Caco-2 (cell line): ENCODE results near the gene GPR150. TPM values are rescaled to one million over a fixed set of nuclear protein-coding genes. Genes with fewer than 3 reads are reported as not detected.
"Not testable (repeated sequence)": the region's sequence is repeated elsewhere in the genome, so short reads cannot be mapped to it uniquely, and the experiment has no call there.

Experiments used
- BruUV-seq: library from RNA; stranded (reverse); fragments of 400-500 nt; replicated peaks from 2 replicates; lab custom pipeline; 2021; lab: Mats Ljungman, UMichigan
- CTCF ChIA-PET: fragments of 300-600 bp; sonication (Branson Sonifier 250); formaldehyde crosslinking; loops from one replicate; lab custom pipeline; 2022; ENCODE audit warnings: antibody characterized with exemption; lab: Charles Lee
- POLR2A ChIA-PET: fragments of 300-600 bp; sonication (Branson Sonifier 250); formaldehyde crosslinking; loops from one replicate; lab custom pipeline; 2022; ENCODE audit warnings: antibody characterized with exemption; lab: Charles Lee
- DNase-seq, 2 experiments: peaks; one replicate each; pipeline versions ENCODE4 v3.0.0 to v3.0.0-alpha.2; 2020 to 2022
- H3K27me3 ChIP-seq: replicated peaks from 2 replicates; pipeline ENCODE4 v1.6.0; 2011; ENCODE audit warnings: low read length; ENCODE audit not compliant: control insufficient read depth, insufficient read depth
- H3K36me3 ChIP-seq: 2 replicates; pipeline ENCODE4 v1.5.1; 2011; ENCODE audit warnings: low read length; ENCODE audit not compliant: control insufficient read depth, insufficient read depth
- H3K4me1 ChIP-seq: fragments of 250-450 bp; sonication (Bioruptor Pico); 2 replicates; pipeline ENCODE4 v1.5.1; 2020; ENCODE audit warnings: mild to moderate bottlenecking
- H3K4me3 ChIP-seq: 2 replicates; pipeline ENCODE4 v1.5.1; 2011; ENCODE audit warnings: low read depth, mild to moderate bottlenecking, control low read depth, low read length
- H3K9me3 ChIP-seq: fragments of 250-450 bp; sonication (Bioruptor Pico); 2 replicates; pipeline ENCODE4 v1.5.1; 2020; ENCODE audit warnings: mild to moderate bottlenecking, moderate library complexity
- H3K27ac Mint-ChIP-seq: one replicate; pipeline ENCODE4 v1.8.0; 2022; ENCODE audit warnings: mixed read lengths; ENCODE audit not compliant: unreplicated experiment
- H3K27me3 Mint-ChIP-seq: one replicate; pipeline ENCODE4 v1.8.0; 2022; ENCODE audit warnings: mixed read lengths; ENCODE audit not compliant: insufficient read depth, unreplicated experiment
- H3K36me3 Mint-ChIP-seq: one replicate; pipeline ENCODE4 v1.8.0; 2022; ENCODE audit warnings: mild to moderate bottlenecking, mixed read lengths; ENCODE audit not compliant: insufficient read depth, unreplicated experiment
- H3K4me1 Mint-ChIP-seq: one replicate; pipeline ENCODE4 v1.8.0; 2022; ENCODE audit warnings: low read depth, mixed read lengths; ENCODE audit not compliant: unreplicated experiment
- H3K4me3 Mint-ChIP-seq: one replicate; pipeline ENCODE4 v1.8.0; 2022; ENCODE audit warnings: mild to moderate bottlenecking, moderate library complexity, mixed read lengths; ENCODE audit not compliant: unreplicated experiment
- H3K9me3 Mint-ChIP-seq: one replicate; pipeline ENCODE4 v1.8.0; 2022; ENCODE audit warnings: mixed read lengths; ENCODE audit not compliant: unreplicated experiment
- CTCF ChIP-seq, 2 experiments: fragments of 200-600 bp in 1 of 2; IDR thresholded peaks; 1 replicate in 1 of 2; 2 replicates in 1 of 2; pipeline versions ENCODE4 v1.5.1 to v1.8.0; 2011 to 2022; ENCODE audit warnings: antibody characterized with exemption in 1 of 2, control low read depth in 1 of 2, inconsistent platforms in 1 of 2, low read depth in 1 of 2, low read length in 1 of 2, mild to moderate bottlenecking in 1 of 2, moderate library complexity in 1 of 2; ENCODE audit not compliant: insufficient read depth in 1 of 2, severe bottlenecking in 1 of 2, unreplicated experiment in 1 of 2
- intact Hi-C: fragments of 100-400 bp; cut with micrococcal nuclease; formaldehyde crosslinking; loops from one replicate; pipeline ENCODE4 v1.10.0; 2022; ENCODE audit not compliant: unreplicated experiment
- total RNA-seq: library from RNA; stranded (reverse); gene quantifications from 2 replicates; pipeline ENCODE4 v1.2.3, GENCODE V29; 2022

GPR150 gene
- total RNA-seq, 1 experiment from 2014 or later: 0.27 TPM

- Mint-ChIP-seq H3K27me3 (no peaks in the 10 kb centered on the region), H3K4me3 (no peak overlapping the region), H3K4me1 (peaks cover 17% of the 10 kb centered on the region), H3K27ac (no peak overlapping the region), H3K9me3 (no peaks in the 10 kb centered on the region), H3K36me3 (peaks cover 5% of the 10 kb centered on the region)
- no peaks in the 10 kb centered on the region for H3K27me3 ChIP-seq
- no peak for TF ChIP-seq CTCF (IDR thresholded peaks at IDR 0.05; ENCODE audit: insufficient read depth in 1 of 2, low read depth in 1 of 2, low read length in 1 of 2, severe bottlenecking in 1 of 2, unreplicated experiment in 1 of 2)
- no peaks in the 10 kb centered on the region for H3K36me3 ChIP-seq
- intact Hi-C loops: no loop called here
- BruUV-seq: no TSS peak
- no peaks in the 10 kb centered on the region for H3K9me3 ChIP-seq
- ChIA-PET CTCF (interaction anchor here (0.6 kb wide), 1 partner anchor 66 kb away, joined by 3 read pairs; no protein-coding TSS in a partner anchor), POLR2A (interaction anchor here (0.5 to 0.7 kb wide), 2 partner anchors 8 to 20 kb away, joined by 3 read pairs; no protein-coding TSS in a partner anchor)
- H3K4me1 ChIP-seq: peaks cover 6% of the 10 kb centered on the region; the same call in 1 of the 2 replicates
- H3K4me3 ChIP-seq: no peak overlapping the region
- no peak for DNase-seq
Observed at GRCh38 chr5:95641741-95642220, 21.9 kb downstream of the GPR150 start.

GRCh38 chr5:95643152-95643551 is 23.3 kb downstream of the GPR150 start:
- Mint-ChIP-seq H3K9me3 (no peaks in the 10 kb centered on the region), H3K27me3 (no peaks in the 10 kb centered on the region), H3K27ac (no peak overlapping the region), H3K36me3 (peaks cover 7% of the 10 kb centered on the region), H3K4me3 (no peak overlapping the region), H3K4me1 (peaks cover 17% of the 10 kb centered on the region)
- no TSS peak for BruUV-seq
- ChIA-PET CTCF (interaction anchor here (1.7 to 1.8 kb wide), 2 partner anchors 21 to 138 kb away, joined by 4 to 5 read pairs; no protein-coding TSS in a partner anchor), POLR2A (no interaction called here)
- intact Hi-C loops: no loop called here
- peaks cover 10% of the 10 kb centered on the region for H3K4me1 ChIP-seq
- TF ChIP-seq CTCF (IDR thresholded peaks at IDR 0.05; ENCODE audit: insufficient read depth in 1 of 2, low read depth in 1 of 2, low read length in 1 of 2, severe bottlenecking in 1 of 2, unreplicated experiment in 1 of 2): no peak
- no peaks in the 10 kb centered on the region for H3K36me3 ChIP-seq
- H3K4me3 ChIP-seq: no peak overlapping the region
- no peaks in the 10 kb centered on the region for H3K9me3 ChIP-seq
- no peaks in the 10 kb centered on the region for H3K27me3 ChIP-seq
- DNase-seq: no peak

GRCh38 chr5:95644351-95645042 is 24.6 kb downstream of the GPR150 start:
- Mint-ChIP-seq H3K36me3 (peaks cover 7% of the 10 kb centered on the region), H3K27ac (peak overlapping the region; percentile 5), H3K4me3 (no peak overlapping the region), H3K9me3 (no peaks in the 10 kb centered on the region), H3K27me3 (no peaks in the 10 kb centered on the region), H3K4me1 (peaks cover 17% of the 10 kb centered on the region)
- intact Hi-C loops: loop anchor here (1.0 to 5.0 kb wide), 6 partner anchors 20 to 693 kb away; no protein-coding TSS in a partner anchor
- ChIA-PET CTCF (interaction anchor here (0.6 to 1.9 kb wide), 6 partner anchors 20 to 202 kb away, joined by 3 to 10 read pairs (median 4); no protein-coding TSS in a partner anchor), POLR2A (no interaction called here)
- no peaks in the 10 kb centered on the region for H3K36me3 ChIP-seq
- H3K4me3 ChIP-seq: no peak overlapping the region
- peaks cover 14% of the 10 kb centered on the region for H3K4me1 ChIP-seq
- no TSS peak for BruUV-seq
- H3K9me3 ChIP-seq: no peaks in the 10 kb centered on the region
- peak; percentile 46 to 67 for DNase-seq
- no peaks in the 10 kb centered on the region for H3K27me3 ChIP-seq
- peak; percentile 70 to 78 for TF ChIP-seq CTCF (IDR thresholded peaks at IDR 0.05; ENCODE audit: insufficient read depth in 1 of 2, low read depth in 1 of 2, low read length in 1 of 2, severe bottlenecking in 1 of 2, unreplicated experiment in 1 of 2)

GRCh38 chr5:95646226-95646568 is 26.3 kb downstream of the GPR150 start:
- not testable (repeated sequence) for H3K27me3 ChIP-seq, DNase-seq, BruUV-seq, H3K27me3 Mint-ChIP-seq, H3K9me3 ChIP-seq, H3K4me1 Mint-ChIP-seq, H3K36me3 Mint-ChIP-seq, H3K36me3 ChIP-seq, H3K9me3 Mint-ChIP-seq
- peaks cover 11% of the 10 kb centered on the region for H3K4me1 ChIP-seq
- CTCF ChIA-PET: interaction anchor here (0.7 to 1.4 kb wide), 10 partner anchors 9 to 203 kb away, joined by 3 to 22 read pairs (median 4); partner anchors contain the start of gene RHOBTB3
- intact Hi-C loops: loop anchor here (1.0 to 5.0 kb wide), 3 partner anchors 85 to 691 kb away; partner anchors contain the start of gene RHOBTB3
- H3K4me3 Mint-ChIP-seq: peak overlapping the region; percentile 82
- H3K27ac Mint-ChIP-seq: peak overlapping the region; percentile 89
- H3K4me3 ChIP-seq: 0 out of 2 replicates have a peak overlapping the region, but pooled peaks have one; percentile 9
- POLR2A ChIA-PET: interaction anchor here (0.6 to 1.7 kb wide), 11 partner anchors 9 to 341 kb away, joined by 3 to 41 read pairs (median 4); partner anchors contain the start of genes ARSK, RHOBTB3 and SKIC3
